ENCODE measurements around the gene LATS1. TPM values are rescaled to one million over a fixed set of nuclear protein-coding genes. Genes with fewer than 3 reads are reported as not detected.

LATS1 gene
- total RNA-seq, 2 donors from 2014 or later, result 14.6 to 15.4 TPM

Other genes starting within 250 kb of the LATS1 start
- gene ZC3H12D, start 233.1 kb downstream of the LATS1 start, total RNA-seq, result 1 to 10 TPM in 1 of 2 donors, under 1 TPM in 1; 0.47 to 1.6 TPM
- 10 to 100 TPM; 18.1 to 23.3 TPM for gene PPIL4, start 172.1 kb downstream of the LATS1 start, total RNA-seq
- 10 to 100 TPM; 46.0 to 59.4 TPM for gene GINM1, start 151.7 kb downstream of the LATS1 start, total RNA-seq
- gene KATNA1, start 69.4 kb downstream of the LATS1 start, total RNA-seq, result 10 to 100 TPM; 10.5 to 12.6 TPM
- gene NUP43, start 28.4 kb upstream of the LATS1 start, total RNA-seq, result 10 to 100 TPM; 22.4 to 27.7 TPM
- 100 to 1,000 TPM in 1 of 2 donors, 10 to 100 TPM in 1; 92.8 to 107 TPM for gene PCMT1, start 31.6 kb upstream of the LATS1 start, total RNA-seq
- gene LRP11, start 146.3 kb upstream of the LATS1 start, total RNA-seq, result 10 to 100 TPM; 15.5 to 25.7 TPM
- 1 to 10 TPM in 1 of 2 donors, under 1 TPM in 1; 0.89 to 1.2 TPM for gene RAET1E, start 180.0 kb upstream of the LATS1 start, total RNA-seq
- gene RAET1G, start 205.0 kb upstream of the LATS1 start, total RNA-seq, result 1 to 10 TPM in 1 of 2 donors, under 1 TPM in 1; 0.55 to 1.1 TPM
- 1 to 10 TPM in 1 of 2 donors, under 1 TPM in 1; 0.71 to 1.1 TPM for gene ULBP2, start 223.9 kb upstream of the LATS1 start, total RNA-seq
- under 1 TPM; 0.08 to 0.12 TPM for gene ULBP1, start 245.8 kb upstream of the LATS1 start, total RNA-seq

Data from left cardiac atrium (tissue), 2 donors.